Breast epithelium (tissue), 4 donors: ENCODE results near the gene HAO1. TPM values are rescaled to one million over a fixed set of nuclear protein-coding genes. Genes with fewer than 3 reads are reported as not detected.

Experiments used
- DNase-seq, 2 donors: peaks; one replicate each; pipeline ENCODE4 v3.0.0-alpha.2; 2019; ENCODE audit warnings: low spot score in 2 of 2
- H3K27ac ChIP-seq, 2 donors: fragments of 200-600 bp; sonication (generic) in 1 of 2; one replicate each; pipeline ENCODE4 v1.5.1; 2016 to 2019; ENCODE audit warnings: mild to moderate bottlenecking in 1 of 2
- H3K27me3 ChIP-seq, 2 donors: fragments of 200-600 bp; sonication (generic) in 1 of 2; one replicate each; pipeline versions ENCODE4 v1.5.1 to v1.6.0; 2017 to 2019; ENCODE audit warnings: control low read depth in 1 of 2, mild to moderate bottlenecking in 1 of 2
- H3K36me3 ChIP-seq: fragments of 200-600 bp; one replicate; pipeline ENCODE4 v1.5.1; 2019
- H3K4me1 ChIP-seq, 2 donors: fragments of 200-600 bp; sonication (generic); one replicate each; pipeline ENCODE4 v1.5.1; 2016 to 2019; ENCODE audit warnings: control low read depth in 1 of 2
- H3K4me3 ChIP-seq, 3 donors: fragments of 200-600 bp; sonication (generic); 1 replicate in 2 of 3; 2 replicates in 1 of 3; pipeline ENCODE4 v1.5.1; 2016 to 2019; ENCODE audit warnings: mild to moderate bottlenecking in 3 of 3, moderate library complexity in 2 of 3
- H3K9me3 ChIP-seq, 2 donors: fragments of 200-600 bp; sonication (generic) in 1 of 2; one replicate each; pipeline ENCODE4 v1.5.1; 2016 to 2019; ENCODE audit warnings: control low read depth in 1 of 2
- POLR2A ChIP-seq: fragments of 450-650 bp; IDR thresholded peaks from one replicate; pipeline ENCODE4 v1.6.1; 2016; ENCODE audit warnings: antibody characterized with exemption, mild to moderate bottlenecking, moderate library complexity
- POLR2AphosphoS5 ChIP-seq, 3 donors: sonication (generic); formaldehyde crosslinking; IDR thresholded peaks; one replicate each; pipeline ENCODE4 v1.6.1; 2017; ENCODE audit warnings: antibody characterized with exemption in 3 of 3
- intact Hi-C: fragments of 100-400 bp; cut with DNase I; formaldehyde crosslinking; loops from one replicate; pipeline ENCODE4 v1.15.1; 2023; ENCODE audit warnings: low total_unique reads
- total RNA-seq, 3 donors: library from RNA; depleted of rRNA; stranded (reverse); fragments of >200 nt; gene quantifications; one replicate each; pipeline ENCODE4 v1.1.0, GENCODE V29; 2016
- TF ChIP-seq, protein P1 (sequence below), 3 donors: fragments of 450-650 bp; IDR thresholded peaks; one replicate each; pipeline ENCODE4 v1.5.1; 2016 to 2017; ENCODE audit warnings: antibody characterized with exemption in 3 of 3, mild to moderate bottlenecking in 3 of 3, moderate library complexity in 3 of 3

The HAO1 gene
- total RNA-seq, 3 donors from 2014 or later = not detected

DNA sequence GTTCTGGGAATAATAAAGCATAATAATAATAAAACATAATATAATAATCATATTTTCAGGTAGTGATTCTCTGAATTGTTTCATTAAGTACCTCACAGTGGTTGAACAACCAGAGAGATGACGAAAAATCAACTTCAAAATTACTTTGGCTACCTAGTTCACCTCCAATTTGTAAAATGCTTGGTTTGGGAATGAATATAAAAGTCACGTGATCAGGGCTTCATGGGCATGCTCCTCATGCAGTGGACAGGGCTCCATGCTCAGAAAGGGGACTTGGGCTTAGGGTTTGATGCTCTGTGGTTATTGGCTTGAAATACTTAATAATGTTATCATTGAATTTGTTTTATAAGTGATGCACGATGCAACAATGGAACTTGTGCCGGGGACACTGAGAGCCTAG lies 58.2 kb downstream of the HAO1 start:
- no peaks in the 10 kb centered on the region for H3K27me3 ChIP-seq
- no peak overlapping the region for H3K4me3 ChIP-seq
- intact Hi-C loops = loop anchor here (5.0 kb wide), 1 partner anchor 685 kb away; no protein-coding TSS in a partner anchor
- DNase-seq = no peak
- no peaks in the 10 kb centered on the region for H3K4me1 ChIP-seq
- TF ChIP-seq POLR2A = no peak
- TF ChIP-seq, protein P1, sequence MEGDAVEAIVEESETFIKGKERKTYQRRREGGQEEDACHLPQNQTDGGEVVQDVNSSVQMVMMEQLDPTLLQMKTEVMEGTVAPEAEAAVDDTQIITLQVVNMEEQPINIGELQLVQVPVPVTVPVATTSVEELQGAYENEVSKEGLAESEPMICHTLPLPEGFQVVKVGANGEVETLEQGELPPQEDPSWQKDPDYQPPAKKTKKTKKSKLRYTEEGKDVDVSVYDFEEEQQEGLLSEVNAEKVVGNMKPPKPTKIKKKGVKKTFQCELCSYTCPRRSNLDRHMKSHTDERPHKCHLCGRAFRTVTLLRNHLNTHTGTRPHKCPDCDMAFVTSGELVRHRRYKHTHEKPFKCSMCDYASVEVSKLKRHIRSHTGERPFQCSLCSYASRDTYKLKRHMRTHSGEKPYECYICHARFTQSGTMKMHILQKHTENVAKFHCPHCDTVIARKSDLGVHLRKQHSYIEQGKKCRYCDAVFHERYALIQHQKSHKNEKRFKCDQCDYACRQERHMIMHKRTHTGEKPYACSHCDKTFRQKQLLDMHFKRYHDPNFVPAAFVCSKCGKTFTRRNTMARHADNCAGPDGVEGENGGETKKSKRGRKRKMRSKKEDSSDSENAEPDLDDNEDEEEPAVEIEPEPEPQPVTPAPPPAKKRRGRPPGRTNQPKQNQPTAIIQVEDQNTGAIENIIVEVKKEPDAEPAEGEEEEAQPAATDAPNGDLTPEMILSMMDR (IDR thresholded peaks at IDR 0.05) = no peak
- TF ChIP-seq POLR2AphosphoS5 (IDR thresholded peaks at IDR 0.05) = no peak
- H3K36me3 ChIP-seq = no peaks in the 10 kb centered on the region
- H3K27ac ChIP-seq = no peak overlapping the region
- H3K9me3 ChIP-seq = no peaks in the 10 kb centered on the region

DNA sequence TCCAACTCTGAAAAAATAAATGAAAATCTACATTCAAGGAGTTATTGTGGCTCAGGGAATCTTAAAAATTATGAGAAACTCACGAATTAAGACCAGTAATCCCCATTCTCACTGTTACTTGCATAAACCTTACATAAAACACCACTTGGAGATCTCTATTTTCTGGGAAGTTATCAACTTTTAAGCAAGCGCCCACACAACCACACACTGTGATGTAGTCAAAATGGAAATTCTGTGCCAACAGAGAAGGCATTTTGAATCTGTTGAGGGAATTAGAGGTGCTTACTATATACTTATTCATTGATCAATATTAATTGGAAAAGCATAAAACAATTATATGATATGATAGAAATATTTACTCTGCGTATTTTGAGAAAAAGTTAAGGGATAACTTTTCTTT lies 58.7 kb downstream of the HAO1 start:
- Histone ChIP-seq H3K27ac (no peak overlapping the region), H3K4me3 (no peak overlapping the region), H3K9me3 (no peaks in the 10 kb centered on the region), H3K27me3 (no peaks in the 10 kb centered on the region), H3K36me3 (no peaks in the 10 kb centered on the region), H3K4me1 (no peaks in the 10 kb centered on the region)
- no peak for DNase-seq
- TF ChIP-seq, protein P1 (IDR thresholded peaks at IDR 0.05) = no peak
- TF ChIP-seq POLR2A (no peak), POLR2AphosphoS5 (IDR thresholded peaks at IDR 0.05) (no peak)
- intact Hi-C loops = loop anchor here (5.0 kb wide), 1 partner anchor 686 kb away; no protein-coding TSS in a partner anchor

DNA sequence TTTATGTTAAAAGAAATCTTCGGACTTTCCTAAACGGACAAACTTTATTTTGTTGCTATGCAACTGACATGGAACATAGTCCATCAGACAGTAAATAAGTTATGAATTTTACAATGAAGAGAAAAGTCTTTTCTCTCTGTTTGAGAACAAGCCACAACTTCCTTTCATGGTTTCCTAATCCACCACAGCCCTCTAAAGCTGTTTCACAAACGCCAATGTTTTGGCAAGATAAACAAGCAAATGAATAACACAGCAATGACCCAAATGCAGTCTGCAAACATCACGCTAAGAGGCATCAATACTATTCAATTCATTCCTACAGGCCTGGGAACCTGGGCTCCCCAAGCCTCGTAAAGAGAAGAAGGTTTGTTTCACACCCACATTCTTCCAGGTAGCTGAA lies 60.4 kb downstream of the HAO1 start:
- intact Hi-C loops = loop anchor here (2.0 to 5.0 kb wide), 2 partner anchors 25 to 687 kb away; no protein-coding TSS in a partner anchor

DNA sequence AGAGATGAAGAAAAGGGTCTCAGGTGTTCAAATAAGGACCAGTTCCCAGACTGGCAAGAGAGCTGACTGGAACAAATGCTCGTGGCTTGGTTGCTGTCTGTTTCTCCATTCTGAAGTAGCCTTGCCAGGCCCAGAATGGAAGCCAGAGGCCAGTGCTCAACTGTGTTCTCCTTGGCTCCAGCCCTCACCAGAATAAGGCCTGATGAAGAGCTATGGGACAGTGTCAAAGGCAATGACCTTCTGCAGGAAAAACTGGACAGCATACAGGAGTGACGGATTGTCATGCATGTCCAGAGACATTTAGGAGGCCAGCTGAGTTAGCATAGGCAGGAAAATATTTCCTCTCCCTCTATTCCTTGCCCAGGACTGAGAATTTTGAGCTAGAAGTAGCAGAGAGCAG lies 72.2 kb downstream of the HAO1 start:
- H3K27ac ChIP-seq = no peak overlapping the region
- no peaks in the 10 kb centered on the region for H3K36me3 ChIP-seq
- DNase-seq = no peak
- intact Hi-C loops = no loop called here
- H3K9me3 ChIP-seq = no peaks in the 10 kb centered on the region
- TF ChIP-seq, protein P1 (IDR thresholded peaks at IDR 0.05) = no peak
- TF ChIP-seq POLR2AphosphoS5 (IDR thresholded peaks at IDR 0.05) (no peak), POLR2A (no peak)
- no peak overlapping the region for H3K4me3 ChIP-seq
- H3K4me1 ChIP-seq = no peaks in the 10 kb centered on the region
- no peaks in the 10 kb centered on the region for H3K27me3 ChIP-seq

More for the DNA sequence above, 60.4 kb downstream of the HAO1 start:
- Histone ChIP-seq H3K4me3 (no peak overlapping the region), H3K27ac (no peak overlapping the region), H3K4me1 (no peaks in the 10 kb centered on the region), H3K36me3 (no peaks in the 10 kb centered on the region), H3K27me3 (no peaks in the 10 kb centered on the region), H3K9me3 (no peaks in the 10 kb centered on the region)
- no peak for DNase-seq
- TF ChIP-seq POLR2AphosphoS5 (IDR thresholded peaks at IDR 0.05) (no peak), POLR2A (no peak)
- TF ChIP-seq, protein P1 (IDR thresholded peaks at IDR 0.05) = no peak

DNA sequence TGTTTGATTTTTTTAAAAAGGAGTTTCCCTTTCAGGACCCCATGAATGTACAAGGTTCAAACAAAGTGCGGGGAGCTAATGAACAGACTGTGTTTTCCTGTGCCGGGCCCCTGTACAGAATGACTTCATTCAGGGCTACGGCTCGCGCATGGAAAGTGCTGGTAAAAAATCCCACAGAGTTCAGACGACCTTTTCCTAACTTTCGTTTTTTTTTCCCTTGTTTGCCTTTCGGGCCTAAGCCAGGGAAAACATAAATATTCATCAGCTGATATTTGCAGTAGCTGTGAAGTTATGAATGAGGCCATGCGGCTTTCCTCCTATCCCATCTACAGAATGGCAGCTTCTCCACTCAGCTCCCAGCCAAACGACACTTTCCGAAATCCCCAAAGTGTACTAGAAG lies 74.0 kb downstream of the HAO1 start:
- H3K9me3 ChIP-seq = no peaks in the 10 kb centered on the region
- no peak overlapping the region for H3K4me3 ChIP-seq
- intact Hi-C loops = no loop called here
- DNase-seq = no peak
- TF ChIP-seq POLR2AphosphoS5 (IDR thresholded peaks at IDR 0.05) = no peak
- TF ChIP-seq POLR2A = no peak
- TF ChIP-seq, protein P1 (IDR thresholded peaks at IDR 0.05) = no peak
- no peaks in the 10 kb centered on the region for H3K27me3 ChIP-seq
- H3K4me1 ChIP-seq = no peaks in the 10 kb centered on the region
- no peaks in the 10 kb centered on the region for H3K36me3 ChIP-seq
- no peak overlapping the region for H3K27ac ChIP-seq
